NT2/D1 (cell line): Measurements from ENCODE around the gene SYNDIG1.

Experiments used
- SUZ12 ChIP-seq: IDR thresholded peaks from 2 replicates; pipeline ENCODE4 v1.6.1; 2011; ENCODE audit not compliant: insufficient read length, insufficient read depth; ENCODE audit errors: extremely low read depth
- YY1 ChIP-seq: IDR thresholded peaks from 2 replicates; pipeline ENCODE4 v1.6.1; 2011; ENCODE audit not compliant: insufficient read length, insufficient read depth
- ZNF274 ChIP-seq: IDR thresholded peaks from 2 replicates; pipeline ENCODE4 v1.6.1; 2011; ENCODE audit warnings: mild to moderate bottlenecking, low read depth, low read length

DNA sequence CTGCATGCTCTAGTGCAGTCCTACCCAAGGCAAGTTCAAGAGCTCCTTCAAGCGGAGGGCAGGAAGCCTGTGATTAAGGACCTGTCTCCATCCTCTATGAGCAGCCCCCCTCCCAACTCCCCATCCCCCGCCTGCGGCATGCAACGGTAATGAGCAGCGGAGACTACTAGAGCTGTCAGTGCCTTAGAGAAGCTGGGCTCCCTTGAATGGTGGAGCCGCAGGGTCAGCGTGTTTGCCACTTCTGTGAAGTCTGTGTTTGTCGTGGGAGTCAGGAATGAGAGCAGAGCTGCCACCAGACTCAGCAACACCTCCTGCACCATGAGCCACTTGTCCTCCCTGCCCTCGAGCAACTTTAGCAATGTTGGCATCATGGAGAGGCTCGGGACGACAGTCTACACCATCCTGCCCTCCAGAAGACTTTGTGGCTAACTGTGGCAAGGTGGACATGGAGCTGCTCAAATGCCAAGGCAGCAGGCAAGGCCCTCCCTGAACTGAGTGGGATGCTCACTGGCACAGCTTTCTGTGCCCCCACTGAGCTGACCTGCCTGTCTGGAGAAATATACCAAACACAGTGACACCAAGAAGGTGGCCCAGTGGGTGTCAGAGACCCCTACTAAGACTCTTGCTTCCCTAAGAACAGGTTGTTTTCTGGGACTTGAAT is 23.8 kb upstream of the SYNDIG1 start:
- TF ChIP-seq ZNF274 = no peak
- no peak for TF ChIP-seq YY1
- TF ChIP-seq SUZ12 = no peak
